Endothelial cell (in vitro differentiated cells): ENCODE data around the gene TUBB4A. TPM values are rescaled to one million over a fixed set of nuclear protein-coding genes. Genes with fewer than 3 reads are reported as not detected.

Experiments
- DNase-seq: peaks from one replicate; pipeline ENCODE4 v3.0.0; 2021; ENCODE audit warnings: low spot score
- H3K27ac Mint-ChIP-seq: one replicate; pipeline ENCODE4 v1.8.0; 2021; ENCODE audit warnings: mixed read lengths, inconsistent platforms; ENCODE audit not compliant: unreplicated experiment
- H3K27me3 Mint-ChIP-seq: one replicate; pipeline ENCODE4 v1.8.0; 2021; ENCODE audit warnings: mild to moderate bottlenecking, moderate library complexity, mixed read lengths, inconsistent platforms; ENCODE audit not compliant: unreplicated experiment
- H3K36me3 Mint-ChIP-seq: one replicate; pipeline ENCODE4 v1.8.0; 2021; ENCODE audit warnings: mild to moderate bottlenecking, low read depth, mixed read lengths, inconsistent platforms; ENCODE audit not compliant: unreplicated experiment
- H3K4me1 Mint-ChIP-seq: one replicate; pipeline ENCODE4 v1.8.0; 2021; ENCODE audit warnings: mild to moderate bottlenecking, mixed read lengths, inconsistent platforms; ENCODE audit not compliant: unreplicated experiment
- H3K4me3 Mint-ChIP-seq: one replicate; pipeline ENCODE4 v1.8.0; 2021; ENCODE audit warnings: mild to moderate bottlenecking, mixed read lengths, inconsistent platforms; ENCODE audit not compliant: unreplicated experiment
- H3K9me3 Mint-ChIP-seq: one replicate; pipeline ENCODE4 v1.8.0; 2021; ENCODE audit warnings: mixed read lengths, inconsistent platforms; ENCODE audit not compliant: unreplicated experiment
- CTCF ChIP-seq: fragments of 200-600 bp; sonication (generic); IDR thresholded peaks from one replicate; pipeline ENCODE4 v1.5.0; 2021; ENCODE audit warnings: antibody characterized with exemption; ENCODE audit not compliant: unreplicated experiment
- total RNA-seq: library from RNA; stranded (reverse); fragmentation: NEBNext Ultra II Directional; extraction: Animal tissue kit (Norgen Biotek cat#: 25700); gene quantifications from one replicate; pipeline ENCODE4 v1.2.1, GENCODE V29; 2021; ENCODE audit not compliant: unreplicated experiment

TUBB4A gene
- total RNA-seq, 1 donor from 2014 or later, result 0.21 TPM

GRCh38 chr19:6483235-6483634 is 18.9 kb downstream of the TUBB4A start:
- H3K9me3 Mint-ChIP-seq, result no peaks in the 10 kb centered on the region
- H3K4me3 Mint-ChIP-seq, result no peak overlapping the region
- peaks cover 2% of the 10 kb centered on the region for H3K27me3 Mint-ChIP-seq
- peaks cover 4% of the 10 kb centered on the region for H3K4me1 Mint-ChIP-seq
- no peaks in the 10 kb centered on the region for H3K36me3 Mint-ChIP-seq
- TF ChIP-seq CTCF, result no peak
- H3K27ac Mint-ChIP-seq, result no peak overlapping the region
- DNase-seq, result no peak

GRCh38 chr19:6482343-6482686 is 19.8 kb downstream of the TUBB4A start:
- H3K36me3 Mint-ChIP-seq, result no peaks in the 10 kb centered on the region
- peaks cover 2% of the 10 kb centered on the region for H3K27me3 Mint-ChIP-seq
- TF ChIP-seq CTCF, result no peak
- H3K4me1 Mint-ChIP-seq, result peaks cover 4% of the 10 kb centered on the region
- no peak for DNase-seq
- no peak overlapping the region for H3K4me3 Mint-ChIP-seq
- no peaks in the 10 kb centered on the region for H3K9me3 Mint-ChIP-seq
- no peak overlapping the region for H3K27ac Mint-ChIP-seq

- Mint-ChIP-seq H3K27me3 (peaks cover 2% of the 10 kb centered on the region), H3K4me3 (no peak within 1 kb of the TSS), H3K27ac (no peak within 1 kb of the TSS), H3K9me3 (no peaks in the 10 kb centered on the region), H3K36me3 (no peaks in the 10 kb centered on the region), H3K4me1 (peaks cover 4% of the 10 kb centered on the region)
- peak; percentile 61 for DNase-seq
- TF ChIP-seq CTCF, result peak; percentile 65
Observed at GRCh38 chr19:6481541-6482342, 20.4 kb downstream of the TUBB4A start, which contains the start of gene DENND1C. Gene DENND1C (minus strand): TSS chr19:6481787. CDS start chr19:6481695, 92 bp downstream.

DNA sequence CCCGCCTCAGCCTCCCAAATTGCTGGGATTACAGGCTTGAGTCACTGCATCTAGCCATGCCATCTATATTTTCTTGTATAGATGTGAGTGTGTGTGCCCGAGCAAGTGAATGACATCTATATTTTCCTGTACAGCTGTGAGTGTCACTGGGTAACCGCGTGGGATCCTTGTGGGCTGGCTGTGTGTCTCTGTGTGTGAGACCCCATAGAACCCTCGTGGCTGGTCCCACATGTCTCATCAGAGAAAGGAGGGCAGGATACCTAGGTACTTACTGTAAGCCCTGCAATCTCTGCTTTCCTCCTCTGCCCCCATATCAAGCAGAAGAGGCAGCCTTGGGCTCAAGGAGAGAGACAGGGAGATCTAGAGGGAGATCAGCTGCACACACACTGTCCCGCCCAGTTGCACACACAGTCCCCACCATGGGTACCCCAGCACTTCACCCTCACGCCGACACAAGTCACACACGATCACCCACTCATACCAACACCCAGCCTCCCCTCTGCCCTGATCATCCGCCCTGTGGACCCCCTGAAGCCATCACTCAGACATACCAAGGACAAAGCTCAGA is 21.2 kb downstream of the TUBB4A start:
- Mint-ChIP-seq H3K27me3 (peaks cover 2% of the 10 kb centered on the region), H3K27ac (no peak overlapping the region), H3K4me1 (peaks cover 4% of the 10 kb centered on the region), H3K36me3 (no peaks in the 10 kb centered on the region), H3K4me3 (no peak overlapping the region), H3K9me3 (no peaks in the 10 kb centered on the region)
- no peak for DNase-seq
- no peak for TF ChIP-seq CTCF

DNA sequence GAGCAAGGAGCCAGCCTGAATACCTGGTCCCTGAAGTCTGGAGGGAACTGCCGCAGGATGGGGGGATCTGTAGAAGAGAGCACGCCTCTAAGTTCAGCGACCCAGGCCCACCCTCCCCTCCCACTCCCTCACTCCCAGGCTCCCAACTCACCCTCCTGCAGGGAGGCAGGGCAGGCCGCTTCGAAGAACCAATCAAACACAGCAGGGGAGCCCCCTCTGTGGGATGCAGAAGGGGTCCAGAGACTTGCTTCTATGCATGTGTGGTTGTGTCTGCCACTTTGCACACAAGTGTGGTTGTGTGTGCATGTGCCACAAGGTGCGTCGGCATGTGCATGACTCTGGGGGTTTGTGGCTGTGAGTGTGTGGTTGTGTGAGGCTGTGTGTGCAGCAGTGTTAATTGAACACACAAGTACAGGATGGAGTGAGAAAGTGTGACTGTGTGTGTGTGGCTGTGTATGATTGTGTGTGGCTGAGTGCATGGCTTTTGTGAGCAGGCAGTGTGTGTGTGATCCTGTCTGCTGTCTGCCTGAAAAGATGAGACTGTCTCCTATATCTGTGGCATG is 22.2 kb downstream of the TUBB4A start:
- no peak for DNase-seq
- Mint-ChIP-seq H3K36me3 (no peaks in the 10 kb centered on the region), H3K4me3 (no peak overlapping the region), H3K9me3 (no peaks in the 10 kb centered on the region), H3K4me1 (peaks cover 4% of the 10 kb centered on the region), H3K27ac (no peak overlapping the region), H3K27me3 (peaks cover 2% of the 10 kb centered on the region)
- no peak for TF ChIP-seq CTCF
